HG02943 (cell line): ENCODE data around the gene TMPRSS2.

ENCODE experiments used
- ATAC-seq: cut with Tn5 transposase; IDR thresholded peaks from one replicate; pipeline ENCODE4 v1.9.1; 2021; ENCODE audit warnings: mild to moderate bottlenecking, low read depth, moderate library complexity; ENCODE audit not compliant: unreplicated experiment

TMPRSS2 gene

GRCh38 chr21:41453761-41454160 is 54.2 kb downstream of the TMPRSS2 start:
- no peak for ATAC-seq

GRCh38 chr21:41453198-41453597 is 54.8 kb downstream of the TMPRSS2 start:
- ATAC-seq: no peak

- no peak for ATAC-seq
Observed at GRCh38 chr21:41451753-41452676, 55.9 kb downstream of the TMPRSS2 start.

GRCh38 chr21:41449613-41450012 is 58.3 kb downstream of the TMPRSS2 start:
- ATAC-seq: no peak

- ATAC-seq: no peak
Observed at GRCh38 chr21:41447356-41447755, 60.6 kb downstream of the TMPRSS2 start.

- no peak for ATAC-seq
Observed at GRCh38 chr21:41446586-41446985, 61.4 kb downstream of the TMPRSS2 start.

- no peak for ATAC-seq
Observed at GRCh38 chr21:41445465-41445862, 62.5 kb downstream of the TMPRSS2 start.

GRCh38 chr21:41444703-41445464 is 63.1 kb downstream of the TMPRSS2 start:
- ATAC-seq: no peak

- ATAC-seq: no peak
Observed at GRCh38 chr21:41443562-41443961, 64.4 kb downstream of the TMPRSS2 start.

- no peak for ATAC-seq
Observed at GRCh38 chr21:41442481-41443186, 65.3 kb downstream of the TMPRSS2 start.

- ATAC-seq: no peak
Observed at GRCh38 chr21:41441546-41441945, 66.4 kb downstream of the TMPRSS2 start.

GRCh38 chr21:41439248-41439647 is 68.7 kb downstream of the TMPRSS2 start:
- no peak for ATAC-seq

- ATAC-seq: no peak
Observed at GRCh38 chr21:41438425-41439113, 69.4 kb downstream of the TMPRSS2 start.

GRCh38 chr21:41437729-41438128 is 70.2 kb downstream of the TMPRSS2 start:
- no peak for ATAC-seq

GRCh38 chr21:41435706-41436105 is 72.3 kb downstream of the TMPRSS2 start:
- ATAC-seq: no peak

- no peak for ATAC-seq
Observed at GRCh38 chr21:41433566-41433965, 74.4 kb downstream of the TMPRSS2 start.

- ATAC-seq: no peak
Observed at GRCh38 chr21:41432562-41433460, 75.1 kb downstream of the TMPRSS2 start.

GRCh38 chr21:41431788-41432548 is 76.0 kb downstream of the TMPRSS2 start:
- peak; percentile 71 for ATAC-seq
